Fibroblast of skin of left quadriceps (primary cell): Measurements from ENCODE around the gene CLK4.
A peak's percentile ranks its signal among the peaks of the same experiment; 100 is the strongest.

Experiments
- DNase-seq, 2 experiments: peaks; one replicate each; pipeline ENCODE4 v3.0.0-alpha.2; 2013; ENCODE audit warnings: low read depth in 2 of 2

The CLK4 gene

DNA sequence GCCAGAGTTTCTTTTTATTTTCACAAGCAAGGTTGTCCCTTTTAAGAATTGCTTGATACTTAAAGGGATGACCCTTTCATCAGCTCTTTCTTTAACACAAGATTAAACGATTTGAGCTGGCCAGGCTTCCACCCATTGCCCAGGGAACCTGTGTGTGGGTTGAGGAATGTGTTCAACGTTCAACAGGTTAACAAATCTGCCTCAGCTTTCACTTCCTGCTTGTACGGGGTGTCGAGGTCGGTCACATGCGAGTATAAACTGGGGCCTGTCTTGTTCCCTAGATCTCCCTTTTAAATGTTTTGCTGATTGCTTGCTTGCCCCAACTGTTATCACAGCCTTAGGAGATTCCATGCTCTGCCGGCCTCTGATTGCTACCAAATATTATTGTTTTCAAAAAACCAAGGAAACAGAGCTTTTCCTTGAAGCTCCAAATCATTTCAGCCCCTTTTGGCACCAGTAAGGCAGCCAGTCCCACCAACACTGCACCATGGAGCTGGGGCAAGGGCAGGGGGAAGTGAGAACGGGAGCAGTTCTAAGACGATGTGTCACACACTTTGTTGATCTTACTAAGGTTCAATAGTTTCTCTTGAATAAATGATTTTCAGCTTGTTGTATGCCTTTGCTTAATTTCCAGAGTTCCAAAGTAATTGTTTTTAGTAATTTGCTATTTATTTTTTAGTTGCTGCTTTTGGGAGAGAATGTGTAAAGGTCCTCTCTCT lies 10.7 kb upstream of the CLK4 start:
- no peak for DNase-seq

DNA sequence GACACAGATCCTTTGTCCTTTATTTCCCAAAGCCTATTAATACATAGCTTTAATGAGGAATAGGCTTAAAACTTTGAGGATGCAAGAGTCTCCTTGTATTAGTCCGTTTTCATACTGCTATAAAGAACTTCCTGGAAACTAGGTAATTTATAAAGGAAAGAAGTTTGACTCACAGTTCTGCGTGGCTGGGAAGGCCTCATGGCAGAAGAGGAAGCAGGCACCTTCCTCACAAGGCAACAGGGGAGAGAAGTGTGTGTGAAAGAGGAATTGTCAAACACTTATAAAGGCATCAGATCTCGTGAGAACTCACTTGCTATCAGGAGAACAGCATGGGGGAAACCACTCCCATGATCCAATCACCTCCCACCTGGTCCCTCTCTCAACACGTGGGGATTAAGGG lies 5.4 kb upstream of the CLK4 start:
- DNase-seq = no peak

DNA sequence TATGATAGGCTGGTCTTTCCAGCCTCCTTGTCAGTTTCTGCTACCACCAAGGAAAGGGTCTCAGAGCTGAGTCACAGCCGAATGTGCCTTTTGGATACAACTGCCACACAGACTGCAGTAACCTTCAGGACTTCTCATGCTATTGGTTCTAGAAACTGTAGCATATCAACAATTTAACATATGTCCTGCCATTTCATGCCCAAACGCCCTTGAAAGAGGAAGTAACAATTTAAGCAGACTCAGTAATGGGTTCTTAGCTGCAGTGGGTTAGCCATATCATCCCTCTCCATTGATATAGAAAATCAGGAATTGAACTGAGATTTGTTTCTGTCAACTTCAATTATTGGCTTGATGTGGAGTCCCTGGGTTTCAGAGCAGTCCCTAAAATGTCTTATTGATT lies 4.1 kb upstream of the CLK4 start:
- DNase-seq = no peak

DNA sequence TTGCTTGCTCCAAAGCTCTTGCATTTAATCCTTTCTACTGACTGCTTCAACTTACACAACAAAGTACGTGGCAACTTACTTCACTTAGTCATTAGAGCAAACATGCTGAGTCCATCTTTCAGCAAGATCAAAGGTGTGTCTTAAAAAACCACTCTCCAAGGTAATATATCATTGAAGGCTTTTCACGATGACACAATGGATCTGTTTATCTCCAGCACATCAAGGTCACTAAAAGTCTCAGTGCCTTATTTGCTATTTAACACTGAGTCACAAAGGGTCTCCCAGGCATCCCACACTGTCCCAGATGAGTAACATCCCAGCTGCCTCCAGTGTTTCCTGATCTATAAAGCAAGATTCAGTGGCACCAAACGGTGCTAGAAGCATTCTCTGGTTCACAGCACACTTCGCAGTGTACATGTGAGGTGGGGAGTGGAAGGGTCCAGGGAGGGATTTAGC lies 3.7 kb upstream of the CLK4 start:
- no peak for DNase-seq

DNA sequence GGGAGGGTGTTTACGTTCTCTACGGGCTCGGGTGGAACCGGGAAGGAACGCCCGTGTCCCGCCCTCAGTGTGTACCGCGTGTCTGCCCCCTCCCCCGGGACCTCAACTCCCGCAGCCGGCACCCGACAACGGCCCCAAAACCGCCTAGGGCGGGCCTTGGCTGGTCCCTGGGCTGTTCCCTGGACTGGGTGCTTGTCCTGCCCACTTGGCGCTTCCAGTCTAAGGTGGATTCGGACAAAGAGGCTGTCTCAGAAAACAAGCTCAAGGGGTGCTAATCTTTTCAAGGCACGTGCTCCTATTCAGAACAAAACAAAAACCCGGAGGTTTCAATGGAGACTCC lies 379 bp upstream of the CLK4 start:
- no peak for DNase-seq

DNA sequence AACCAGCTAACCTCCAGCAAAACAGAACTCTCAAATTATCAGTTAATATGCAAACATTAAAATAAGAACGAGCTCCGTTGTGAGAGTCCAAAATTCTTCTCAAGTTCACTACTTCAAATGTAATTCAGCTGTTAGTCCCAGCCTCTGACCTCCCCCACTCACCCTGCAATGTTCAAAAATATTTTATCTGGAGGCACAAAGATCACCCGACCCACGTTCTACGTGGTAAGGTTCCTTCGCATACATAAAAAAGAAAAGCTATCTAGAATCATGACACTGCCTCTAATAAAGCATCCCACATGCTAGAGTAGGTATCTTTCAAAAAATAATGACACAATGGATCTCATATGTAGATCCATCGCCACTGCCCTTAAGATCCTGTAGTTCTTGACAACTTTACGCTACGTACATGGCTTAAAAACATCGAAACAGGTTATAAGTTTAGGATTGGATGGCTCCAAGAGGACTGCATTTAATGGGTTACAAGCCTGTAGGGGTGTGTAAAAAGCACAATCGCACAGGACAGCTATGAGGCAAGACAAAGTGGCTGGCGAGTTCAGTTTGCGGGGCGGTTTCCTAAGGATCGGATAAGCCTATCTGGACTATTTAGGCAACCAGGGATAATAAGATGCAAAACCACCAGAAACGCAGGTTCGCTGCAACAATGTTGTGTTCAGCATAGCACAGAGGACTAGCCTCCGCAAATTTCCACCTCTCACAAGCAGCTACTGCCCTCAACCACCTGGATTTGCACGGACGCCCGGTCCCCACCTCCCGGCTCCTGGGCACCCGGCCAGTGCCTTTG lies 969 bp downstream of the CLK4 start:
- no peak for DNase-seq

DNA sequence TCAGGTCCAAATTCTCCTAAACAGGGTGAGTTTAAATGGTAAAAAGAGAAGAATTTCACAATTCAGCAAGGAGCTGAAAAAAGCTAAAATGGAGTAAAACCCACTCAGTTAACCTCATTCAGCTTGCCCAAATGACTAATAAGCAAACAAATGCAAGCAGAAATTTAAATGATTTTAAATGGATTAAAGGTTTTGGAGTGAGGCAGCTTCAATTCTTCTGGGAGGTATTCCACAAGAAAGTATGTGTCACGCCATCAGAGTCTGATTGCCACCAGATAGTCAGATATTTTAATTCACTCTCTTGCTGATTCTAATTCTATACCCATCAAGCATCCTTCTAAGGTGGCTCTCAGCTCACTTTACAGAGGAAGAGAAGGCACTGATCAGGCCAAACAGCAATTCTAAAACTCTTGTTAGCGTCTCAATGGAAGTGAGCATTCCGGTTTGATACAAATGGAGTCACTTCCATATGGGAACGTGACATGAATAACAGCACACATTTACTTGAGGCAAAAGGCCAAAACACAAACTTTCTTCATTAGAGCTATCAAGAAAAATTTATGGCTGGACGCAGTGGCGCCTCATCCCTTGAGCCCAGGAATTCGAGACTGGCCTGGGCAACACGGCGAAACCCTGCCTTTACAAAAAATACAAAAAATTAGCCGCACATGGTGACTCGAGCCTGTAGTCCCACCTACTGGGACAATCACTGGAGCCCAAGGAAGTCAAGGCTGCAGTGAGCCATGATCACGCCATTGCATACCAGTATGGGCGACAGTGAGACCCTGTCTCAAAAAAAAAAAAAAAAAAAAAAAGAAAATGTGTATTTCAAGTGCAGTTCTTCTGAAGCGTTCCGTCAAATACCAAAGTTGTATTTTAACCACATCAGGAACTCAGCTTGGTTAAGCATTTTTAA lies 2.0 kb downstream of the CLK4 start:
- no peak for DNase-seq

DNA sequence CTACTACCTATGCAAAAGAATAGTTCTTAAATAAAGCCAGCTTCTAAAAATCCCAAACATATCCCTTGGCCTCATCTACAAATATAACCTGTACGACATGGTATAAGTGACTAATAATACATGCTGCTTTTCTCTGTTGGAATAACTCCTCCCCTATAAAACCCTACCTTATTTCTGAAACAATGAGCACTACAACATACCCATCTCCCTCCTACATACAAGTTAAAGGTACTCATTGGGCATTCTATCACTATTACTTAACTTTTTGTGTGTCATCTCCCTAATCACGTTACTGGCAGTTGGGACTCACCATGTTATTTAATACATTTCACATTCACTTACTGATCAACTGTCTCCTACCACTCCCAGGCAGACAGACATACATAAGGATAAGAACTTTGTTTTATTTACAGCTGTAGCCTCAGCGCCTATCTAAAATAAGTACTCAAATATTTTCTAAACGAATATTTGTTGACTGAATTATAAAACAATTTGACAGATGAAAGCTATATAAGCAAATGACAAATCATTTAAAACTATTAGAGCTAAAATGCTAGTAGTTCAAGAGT lies 4.1 kb downstream of the CLK4 start:
- no peak for DNase-seq

DNA sequence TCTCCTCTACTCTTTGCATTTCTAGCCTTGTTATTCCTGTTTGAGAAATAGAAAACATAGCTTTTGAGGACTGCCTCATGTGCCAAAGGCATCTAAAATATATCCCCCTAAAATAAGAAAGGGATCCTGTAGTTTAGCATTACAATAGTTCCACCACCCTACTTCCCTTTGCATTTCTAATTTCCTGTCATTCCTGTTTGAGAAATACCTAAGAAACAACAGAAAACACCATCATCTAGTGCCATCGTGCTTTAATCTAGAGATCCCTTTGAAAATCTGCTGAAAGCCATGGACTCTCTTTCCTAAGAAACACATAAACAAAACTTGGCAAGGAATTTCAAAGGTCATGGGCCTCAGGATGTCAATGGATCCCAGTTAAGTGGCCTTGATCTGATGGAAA lies 7.5 kb downstream of the CLK4 start:
- no peak for DNase-seq

DNA sequence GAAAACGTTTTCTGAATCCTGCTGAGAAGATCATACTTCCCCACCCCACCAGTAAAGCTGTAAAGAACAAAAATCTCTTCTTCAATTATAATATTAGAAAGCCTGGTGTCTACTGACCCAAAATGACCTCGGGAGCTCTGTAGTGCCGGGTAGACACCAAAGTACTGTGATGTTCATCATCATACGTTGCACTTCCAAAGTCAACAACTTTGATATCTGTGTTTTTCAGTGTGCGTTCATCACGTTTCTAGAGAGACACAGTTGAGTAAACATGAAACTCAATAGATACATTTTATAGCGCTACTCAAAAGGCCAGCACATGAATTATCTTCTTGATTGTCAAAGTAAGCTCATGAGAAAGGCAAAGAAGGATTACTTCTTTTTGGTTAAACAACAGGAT lies 14.6 kb downstream of the CLK4 start:
- DNase-seq = no peak

DNA sequence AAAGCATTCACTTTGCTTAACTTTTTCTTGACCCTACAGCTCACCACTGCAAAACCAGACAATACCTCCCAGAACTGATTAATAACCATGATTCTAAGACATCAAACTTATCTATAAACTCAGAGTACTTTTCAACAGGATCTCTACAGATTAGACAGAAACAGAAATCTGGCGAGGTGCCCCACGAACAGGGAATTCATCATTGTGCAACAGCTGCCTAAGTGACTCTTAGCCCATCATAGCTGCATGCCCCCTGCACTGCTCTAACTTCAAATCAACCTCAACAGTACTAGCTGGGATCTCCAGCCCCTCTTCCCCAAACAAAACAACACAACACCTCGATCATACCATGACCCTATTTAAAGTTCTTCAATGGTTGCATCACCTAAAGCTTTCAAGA lies 20.6 kb downstream of the CLK4 start:
- DNase-seq = no peak

DNA sequence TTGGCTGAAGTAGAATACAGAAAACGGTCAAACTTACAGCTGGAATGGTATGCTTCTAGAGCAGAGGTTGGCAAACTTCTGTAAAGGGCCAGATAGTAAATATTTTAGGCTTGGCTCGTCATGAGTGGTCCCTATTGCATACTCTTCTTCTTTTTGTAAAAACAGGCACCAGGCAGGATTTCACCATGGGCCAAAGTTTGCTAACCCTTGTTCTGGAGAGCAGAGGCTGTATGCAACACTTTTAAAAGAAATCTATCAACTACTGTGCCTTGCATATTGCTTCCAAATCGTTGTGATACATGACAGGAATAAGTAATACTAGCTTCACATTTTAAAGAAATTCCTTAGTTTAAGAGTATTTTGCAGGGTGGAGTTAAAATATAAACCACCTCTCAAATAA lies 21.1 kb downstream of the CLK4 start:
- no peak for DNase-seq

DNA sequence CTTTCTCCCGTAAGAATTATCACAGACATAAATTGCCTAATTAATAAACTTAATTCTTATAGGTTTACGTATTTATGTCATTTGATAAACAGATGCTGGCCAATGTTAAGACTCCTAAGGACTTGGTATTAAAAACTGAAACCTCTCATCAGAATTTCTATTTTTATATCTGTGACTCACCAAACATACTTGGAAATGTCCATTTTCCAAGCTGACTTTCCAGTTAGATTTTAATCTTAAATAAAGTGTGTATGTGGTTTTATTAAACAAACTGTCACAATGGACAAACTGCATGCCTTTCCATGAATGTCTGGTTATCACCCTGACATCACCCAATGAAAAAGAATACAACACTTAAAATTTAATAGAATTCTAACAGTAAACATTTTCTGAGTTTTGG lies 24.1 kb downstream of the CLK4 start:
- no peak for DNase-seq

DNA sequence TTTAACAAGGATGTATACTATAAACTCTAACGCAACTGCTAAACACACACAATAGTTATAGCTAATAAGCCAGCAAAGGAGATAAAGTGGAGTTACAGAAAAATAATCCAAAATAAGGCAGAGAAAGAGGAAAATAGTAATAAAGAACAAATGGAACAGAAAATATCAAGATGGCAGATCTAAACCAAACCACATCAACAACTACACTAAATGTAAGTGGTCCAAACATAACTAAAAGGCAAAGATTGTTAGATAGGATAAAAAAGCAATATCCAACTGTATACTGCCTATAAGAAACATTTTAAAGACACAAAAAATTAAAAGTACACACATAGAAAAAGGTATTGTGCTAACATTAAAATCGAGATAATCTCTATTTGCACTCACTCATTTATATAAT lies 31.1 kb downstream of the CLK4 start:
- no peak for DNase-seq

DNA sequence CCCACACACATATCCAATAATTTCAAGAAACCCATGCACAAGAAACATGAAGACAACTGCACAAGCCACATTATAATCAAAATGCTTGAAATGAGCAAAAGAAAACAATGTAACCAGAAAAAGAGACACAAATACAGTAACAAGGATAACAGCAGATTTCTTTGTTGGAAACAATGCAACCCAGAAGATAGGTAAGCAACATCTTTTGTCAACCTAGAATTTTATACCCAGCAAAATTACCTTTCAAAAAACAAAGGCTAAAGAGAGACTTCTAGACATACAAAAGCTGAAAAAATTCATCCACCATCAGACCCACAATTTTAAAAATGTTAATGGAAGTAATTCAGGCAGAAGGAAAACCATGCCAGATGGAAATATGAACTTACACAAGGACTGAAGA lies 31.7 kb downstream of the CLK4 start:
- DNase-seq = no peak

DNA sequence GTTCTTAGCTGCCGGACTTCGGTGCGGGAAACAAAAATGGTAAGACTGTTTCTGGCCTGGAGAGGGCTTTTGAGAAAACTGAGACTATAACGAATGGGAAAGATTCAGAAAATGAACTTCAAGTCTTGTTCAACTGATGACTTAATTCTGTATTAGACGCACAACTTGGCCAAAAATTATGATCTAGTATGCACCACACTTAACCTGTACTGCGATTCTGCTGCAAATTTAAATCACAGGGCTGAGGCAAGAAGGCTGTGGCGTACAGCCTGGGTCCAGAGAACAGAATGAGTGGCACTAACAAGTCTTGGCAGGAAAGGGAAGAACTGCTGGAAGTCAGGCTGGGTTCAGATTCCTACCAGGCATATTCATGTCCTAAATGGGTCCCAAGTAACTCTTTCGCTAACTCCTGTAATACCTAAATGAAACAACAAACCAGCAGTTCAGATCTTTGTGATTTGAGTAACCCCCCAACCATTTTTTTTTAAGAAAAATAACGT lies 35.9 kb downstream of the CLK4 start:
- DNase-seq = no peak

DNA sequence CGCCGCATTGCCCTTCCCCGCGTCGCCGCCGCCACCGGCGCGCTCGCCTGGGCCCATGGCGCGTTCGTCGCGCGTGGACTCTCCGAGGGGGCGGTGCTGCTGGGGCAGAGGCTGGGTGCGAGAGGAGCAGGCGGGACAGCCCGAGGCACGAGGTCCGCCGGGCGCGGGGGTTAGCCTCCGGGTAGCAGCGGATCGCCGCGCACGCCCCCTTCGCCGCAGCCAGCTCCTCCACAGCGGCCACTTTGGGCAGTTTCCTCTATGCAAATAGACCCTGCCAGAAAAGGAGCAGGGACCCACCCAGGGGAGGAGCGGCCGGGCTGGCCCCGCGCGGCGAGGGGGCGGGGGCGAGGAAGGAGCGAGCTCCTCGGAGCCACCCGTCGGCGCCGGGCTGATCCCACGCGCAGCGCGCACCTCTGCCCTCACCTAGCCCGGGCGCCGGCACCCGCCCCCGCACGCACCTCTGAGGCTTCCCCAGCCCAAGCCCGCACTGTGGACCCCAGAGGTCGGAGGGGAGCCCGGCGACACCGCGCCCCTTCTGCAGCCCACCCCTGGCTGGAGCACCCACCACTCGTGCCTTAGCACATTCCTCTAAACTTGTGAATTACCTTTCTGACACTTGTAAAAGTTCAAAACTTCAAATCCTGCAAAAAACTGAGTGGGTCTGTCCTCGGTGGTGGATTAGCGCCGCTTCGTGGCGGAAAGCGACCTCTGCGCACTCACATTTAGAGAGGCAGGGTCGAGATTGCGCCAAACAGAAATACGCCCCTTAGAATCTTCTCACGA lies 36.5 kb downstream of the CLK4 start, which contains the start of gene COL23A1:
Gene COL23A1, minus strand, starts transcription at position 253 of the 783 bp plus-strand sequence.
- DNase-seq = peak in 1 of 2 experiments; percentile 15

DNA sequence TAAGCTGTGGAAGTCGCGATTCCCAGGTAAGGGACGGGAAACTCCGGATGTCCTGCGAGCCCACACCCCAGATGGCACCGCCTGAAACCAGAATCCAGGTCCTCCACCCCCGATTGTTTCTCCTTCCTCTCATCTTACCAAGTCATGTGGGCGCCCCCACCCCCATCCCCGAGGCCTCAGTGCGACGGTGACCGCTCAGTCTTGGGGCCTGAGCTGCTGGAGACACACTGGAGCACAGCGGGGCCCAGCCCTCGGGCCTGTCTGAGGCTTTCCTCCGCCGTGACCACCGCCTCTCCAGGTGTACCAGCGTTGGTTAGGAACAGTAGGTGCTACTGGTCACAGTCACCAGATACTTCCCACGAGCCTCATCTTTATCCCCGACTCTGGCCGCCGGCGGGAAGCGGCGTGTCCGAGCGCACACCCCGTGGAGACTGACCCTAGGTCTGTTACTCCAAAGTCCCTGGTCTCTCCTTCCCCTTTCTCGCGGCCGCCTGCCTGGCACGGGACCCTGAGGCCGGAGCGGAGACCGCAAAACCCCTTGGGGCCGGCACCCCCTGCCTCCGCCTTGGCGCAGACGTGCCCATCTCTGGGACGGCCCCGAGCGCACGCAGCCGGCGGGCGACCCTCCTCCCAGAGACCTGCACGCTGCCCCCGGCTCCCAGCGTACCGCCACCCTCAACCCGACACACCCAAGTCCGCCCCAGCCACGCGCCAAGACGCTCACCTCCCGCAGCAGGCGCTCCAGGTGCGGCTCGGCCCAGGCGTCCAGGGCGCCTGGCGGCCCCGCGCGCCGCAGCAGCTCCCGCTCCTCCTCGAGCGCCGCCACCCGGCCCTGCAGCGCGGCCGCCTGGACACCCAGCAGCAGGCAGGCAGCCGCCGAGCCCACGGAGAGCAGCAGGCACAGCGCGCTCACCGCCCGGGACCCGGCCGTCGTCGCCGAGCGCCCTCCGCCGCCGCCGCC lies 37.4 kb downstream of the CLK4 start:
- no peak for DNase-seq

DNA sequence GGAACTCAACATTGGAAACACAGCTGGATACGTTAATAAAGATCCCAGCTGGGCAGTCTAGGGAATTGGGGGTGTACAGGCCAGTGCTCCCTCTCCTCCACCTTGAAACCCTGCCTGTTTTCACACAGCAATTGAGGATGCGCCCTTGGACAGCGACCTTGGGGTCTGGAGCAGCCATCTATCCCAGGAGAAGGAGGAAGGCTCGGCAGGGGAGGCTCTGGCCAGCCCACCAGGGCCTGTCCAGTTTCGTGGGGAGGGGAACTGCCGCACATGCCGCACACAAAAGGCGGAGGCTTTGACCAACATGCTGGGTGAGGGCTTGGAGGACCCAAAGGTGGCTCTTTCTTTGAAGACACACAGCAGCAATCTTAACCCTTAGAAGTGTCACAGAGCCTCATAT lies 38.1 kb downstream of the CLK4 start:
- DNase-seq = no peak
